K562 (cell line): ENCODE results near the gene PPP1R37.

Experiments used
- ELF1 ChIP-seq: fragments of 200-800 bp; sonication (Bioruptor generic); IDR thresholded peaks from 2 replicates; pipeline ENCODE4 v1.6.1; 2016; ENCODE audit warnings: missing genetic modification characterization, missing compliant biosample characterization
- NFATC3 ChIP-seq: fragments of 450-650 bp; IDR thresholded peaks from 2 replicates; pipeline ENCODE4 v1.6.1; 2017; ENCODE audit warnings: mild to moderate bottlenecking
- SAP30 ChIP-seq: fragments of 200-600 bp; sonication (generic); IDR thresholded peaks from 2 replicates; pipeline ENCODE4 v1.6.1; 2012; ENCODE audit warnings: borderline replicate concordance, low read depth, mild to moderate bottlenecking, moderate library complexity, low read length, control low read depth, inconsistent platforms; ENCODE audit not compliant: insufficient read depth, poor library complexity, severe bottlenecking
- SREBF2 ChIP-seq: sonication (generic); formaldehyde crosslinking; IDR thresholded peaks from 2 replicates; pipeline ENCODE4 v1.4.0; 2020; ENCODE audit warnings: mild to moderate bottlenecking, missing genetic modification reagents
- TAF1 ChIP-seq: IDR thresholded peaks from 2 replicates; pipeline ENCODE4 v1.6.1; 2011; ENCODE audit warnings: mild to moderate bottlenecking, low read length, moderate library complexity; ENCODE audit not compliant: insufficient read depth, control insufficient read depth, severe bottlenecking; ENCODE audit errors: extremely low read depth
- TF ChIP-seq, protein P1 (sequence below): sonication (generic); formaldehyde crosslinking; IDR thresholded peaks from 2 replicates; pipeline ENCODE4 v1.8.1; 2023; ENCODE audit warnings: mild to moderate bottlenecking, missing genetic modification reagents
- TF ChIP-seq, protein P2 (sequence below), 3 experiments: IDR thresholded peaks in 2 of 3; conservative IDR thresholded peaks in 1 of 3; 2 replicates each; pipeline ENCODE4 v1.5.1; 2011 to 2012; ENCODE audit warnings: low read length in 3 of 3, mild to moderate bottlenecking in 3 of 3, control low read depth in 2 of 3, improper control_type of control experiment in 1 of 3, inconsistent platforms in 1 of 3, low read depth in 1 of 3, mixed read lengths in 1 of 3, moderate library complexity in 1 of 3; ENCODE audit not compliant: insufficient read depth in 2 of 3
- TF ChIP-seq, protein P3 (sequence below): sonication (generic); formaldehyde crosslinking; IDR thresholded peaks from 2 replicates; pipeline ENCODE4 v1.8.1; 2023; ENCODE audit warnings: mild to moderate bottlenecking, missing genetic modification reagents, moderate library complexity

DNA sequence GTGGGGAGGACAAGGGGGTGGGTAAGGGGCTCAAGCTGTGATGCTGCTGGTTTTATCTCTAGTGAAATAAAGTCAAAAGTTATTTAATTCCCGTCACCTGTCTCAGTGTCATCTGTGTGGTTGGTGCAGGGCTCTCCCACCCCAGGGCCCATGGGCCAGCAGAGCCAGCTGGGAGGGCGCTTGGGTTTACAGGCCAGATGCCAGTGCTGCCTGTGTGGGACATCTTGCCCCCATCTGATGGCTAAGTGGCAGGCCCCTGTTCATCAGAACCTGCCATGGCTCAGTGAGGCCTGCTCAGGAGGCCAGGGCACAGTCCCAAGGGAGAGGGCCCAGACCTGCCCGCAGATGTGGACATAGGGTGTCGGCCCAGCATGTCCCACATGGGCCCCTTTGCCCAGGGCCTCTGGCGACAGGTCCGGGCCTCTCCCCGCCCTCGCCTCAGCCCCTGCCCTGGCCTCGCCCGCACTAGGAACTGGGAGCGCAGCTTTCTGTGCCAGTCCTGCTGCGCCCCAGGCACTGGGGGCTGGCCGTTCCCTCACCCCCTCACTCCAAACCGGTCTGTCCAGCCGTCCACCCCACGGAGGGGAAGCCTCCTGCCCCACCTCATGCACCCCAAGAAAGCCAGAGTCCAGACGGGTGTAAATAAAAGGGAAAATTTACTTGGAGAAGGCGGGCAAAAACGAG, 22.0 kb upstream of the PPP1R37 start:
- TF ChIP-seq ELF1 (tag): no peak
- TF ChIP-seq SREBF2: no peak
- TF ChIP-seq NFATC3: no peak
- TF ChIP-seq, protein P1, sequence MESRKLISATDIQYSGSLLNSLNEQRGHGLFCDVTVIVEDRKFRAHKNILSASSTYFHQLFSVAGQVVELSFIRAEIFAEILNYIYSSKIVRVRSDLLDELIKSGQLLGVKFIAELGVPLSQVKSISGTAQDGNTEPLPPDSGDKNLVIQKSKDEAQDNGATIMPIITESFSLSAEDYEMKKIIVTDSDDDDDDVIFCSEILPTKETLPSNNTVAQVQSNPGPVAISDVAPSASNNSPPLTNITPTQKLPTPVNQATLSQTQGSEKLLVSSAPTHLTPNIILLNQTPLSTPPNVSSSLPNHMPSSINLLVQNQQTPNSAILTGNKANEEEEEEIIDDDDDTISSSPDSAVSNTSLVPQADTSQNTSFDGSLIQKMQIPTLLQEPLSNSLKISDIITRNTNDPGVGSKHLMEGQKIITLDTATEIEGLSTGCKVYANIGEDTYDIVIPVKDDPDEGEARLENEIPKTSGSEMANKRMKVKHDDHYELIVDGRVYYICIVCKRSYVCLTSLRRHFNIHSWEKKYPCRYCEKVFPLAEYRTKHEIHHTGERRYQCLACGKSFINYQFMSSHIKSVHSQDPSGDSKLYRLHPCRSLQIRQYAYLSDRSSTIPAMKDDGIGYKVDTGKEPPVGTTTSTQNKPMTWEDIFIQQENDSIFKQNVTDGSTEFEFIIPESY (CRISPR knock-in tag): no peak
- TF ChIP-seq, protein P2, sequence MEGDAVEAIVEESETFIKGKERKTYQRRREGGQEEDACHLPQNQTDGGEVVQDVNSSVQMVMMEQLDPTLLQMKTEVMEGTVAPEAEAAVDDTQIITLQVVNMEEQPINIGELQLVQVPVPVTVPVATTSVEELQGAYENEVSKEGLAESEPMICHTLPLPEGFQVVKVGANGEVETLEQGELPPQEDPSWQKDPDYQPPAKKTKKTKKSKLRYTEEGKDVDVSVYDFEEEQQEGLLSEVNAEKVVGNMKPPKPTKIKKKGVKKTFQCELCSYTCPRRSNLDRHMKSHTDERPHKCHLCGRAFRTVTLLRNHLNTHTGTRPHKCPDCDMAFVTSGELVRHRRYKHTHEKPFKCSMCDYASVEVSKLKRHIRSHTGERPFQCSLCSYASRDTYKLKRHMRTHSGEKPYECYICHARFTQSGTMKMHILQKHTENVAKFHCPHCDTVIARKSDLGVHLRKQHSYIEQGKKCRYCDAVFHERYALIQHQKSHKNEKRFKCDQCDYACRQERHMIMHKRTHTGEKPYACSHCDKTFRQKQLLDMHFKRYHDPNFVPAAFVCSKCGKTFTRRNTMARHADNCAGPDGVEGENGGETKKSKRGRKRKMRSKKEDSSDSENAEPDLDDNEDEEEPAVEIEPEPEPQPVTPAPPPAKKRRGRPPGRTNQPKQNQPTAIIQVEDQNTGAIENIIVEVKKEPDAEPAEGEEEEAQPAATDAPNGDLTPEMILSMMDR (IDR thresholded peaks at IDR 0.05 in 2 of 3, conservative IDR thresholded peaks at IDR 0.05 in 1 of 3; ENCODE audit: insufficient read depth in 2 of 3, low read depth in 1 of 3, low read length in 3 of 3): no peak
- no peak for TF ChIP-seq TAF1
- no peak for TF ChIP-seq SAP30
- TF ChIP-seq, protein P3, sequence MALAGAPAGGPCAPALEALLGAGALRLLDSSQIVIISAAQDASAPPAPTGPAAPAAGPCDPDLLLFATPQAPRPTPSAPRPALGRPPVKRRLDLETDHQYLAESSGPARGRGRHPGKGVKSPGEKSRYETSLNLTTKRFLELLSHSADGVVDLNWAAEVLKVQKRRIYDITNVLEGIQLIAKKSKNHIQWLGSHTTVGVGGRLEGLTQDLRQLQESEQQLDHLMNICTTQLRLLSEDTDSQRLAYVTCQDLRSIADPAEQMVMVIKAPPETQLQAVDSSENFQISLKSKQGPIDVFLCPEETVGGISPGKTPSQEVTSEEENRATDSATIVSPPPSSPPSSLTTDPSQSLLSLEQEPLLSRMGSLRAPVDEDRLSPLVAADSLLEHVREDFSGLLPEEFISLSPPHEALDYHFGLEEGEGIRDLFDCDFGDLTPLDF: no peak
